Thymus (tissue), 14 donors: ENCODE measurements around the gene KIF4B. TPM values are rescaled to one million over a fixed set of nuclear protein-coding genes. Genes with fewer than 3 reads are reported as not detected.

Source experiments
- DNase-seq, 9 donors: peaks; one replicate each; pipeline ENCODE4 v3.0.0-alpha.2; 2013; ENCODE audit warnings: low spot score in 9 of 9, low read depth in 6 of 9, missing footprints in 1 of 9
- H3K27ac ChIP-seq, 2 donors: one replicate each; pipeline ENCODE4 v1.5.1; 2013; ENCODE audit warnings: control low read depth in 1 of 2, low read depth in 1 of 2, low read length in 1 of 2, mild to moderate bottlenecking in 1 of 2, moderate library complexity in 1 of 2
- H3K27me3 ChIP-seq, 2 donors: one replicate each; pipeline ENCODE4 v1.5.1; 2013; ENCODE audit warnings: low read length in 1 of 2; ENCODE audit not compliant: control insufficient read depth in 2 of 2, insufficient read depth in 1 of 2
- H3K36me3 ChIP-seq, 2 donors: one replicate each; pipeline ENCODE4 v1.5.1; 2013; ENCODE audit warnings: low read length in 1 of 2, mild to moderate bottlenecking in 1 of 2, moderate library complexity in 1 of 2; ENCODE audit not compliant: control insufficient read depth in 2 of 2, insufficient read depth in 2 of 2
- H3K4me1 ChIP-seq, 2 donors: one replicate each; pipeline ENCODE4 v1.5.1; 2013; ENCODE audit warnings: low read length in 2 of 2; ENCODE audit not compliant: control insufficient read depth in 2 of 2, insufficient read depth in 2 of 2
- H3K4me3 ChIP-seq, 2 donors: one replicate each; pipeline ENCODE4 v1.5.1; 2013; ENCODE audit warnings: low read length in 2 of 2, control low read depth in 1 of 2, mild to moderate bottlenecking in 1 of 2
- H3K9me3 ChIP-seq, 2 donors: one replicate each; pipeline ENCODE4 v1.5.1; 2013; ENCODE audit warnings: low read length in 1 of 2, mild to moderate bottlenecking in 1 of 2; ENCODE audit not compliant: control insufficient read depth in 2 of 2, insufficient read depth in 1 of 2
- whole genome bisulfite sequencing: extraction: QIAGEN DNeasy Blood & Tissue Kit; methylation state at CpG from one replicate; pipeline ENCODE4 v1.1.7; 2013; 5-methylcytosine and 5-hydroxymethylcytosine counted together
- long read RNA-seq, 10 donors: transcript quantifications; one replicate each; lab custom pipeline, GENCODE V29; 2026
- polyA plus RNA-seq: library from polyadenylated mRNA; stranded (reverse); fragments of 200-250 nt; gene quantifications from one replicate; pipeline ENCODE4 v1.2.3, GENCODE V29; 2013
- total RNA-seq: library from RNA; stranded (reverse); fragments of 120-200 nt; gene quantifications from one replicate; pipeline ENCODE4 v1.2.4, GENCODE V29; 2013
- donor health status: healthy.

The KIF4B gene, protein sequence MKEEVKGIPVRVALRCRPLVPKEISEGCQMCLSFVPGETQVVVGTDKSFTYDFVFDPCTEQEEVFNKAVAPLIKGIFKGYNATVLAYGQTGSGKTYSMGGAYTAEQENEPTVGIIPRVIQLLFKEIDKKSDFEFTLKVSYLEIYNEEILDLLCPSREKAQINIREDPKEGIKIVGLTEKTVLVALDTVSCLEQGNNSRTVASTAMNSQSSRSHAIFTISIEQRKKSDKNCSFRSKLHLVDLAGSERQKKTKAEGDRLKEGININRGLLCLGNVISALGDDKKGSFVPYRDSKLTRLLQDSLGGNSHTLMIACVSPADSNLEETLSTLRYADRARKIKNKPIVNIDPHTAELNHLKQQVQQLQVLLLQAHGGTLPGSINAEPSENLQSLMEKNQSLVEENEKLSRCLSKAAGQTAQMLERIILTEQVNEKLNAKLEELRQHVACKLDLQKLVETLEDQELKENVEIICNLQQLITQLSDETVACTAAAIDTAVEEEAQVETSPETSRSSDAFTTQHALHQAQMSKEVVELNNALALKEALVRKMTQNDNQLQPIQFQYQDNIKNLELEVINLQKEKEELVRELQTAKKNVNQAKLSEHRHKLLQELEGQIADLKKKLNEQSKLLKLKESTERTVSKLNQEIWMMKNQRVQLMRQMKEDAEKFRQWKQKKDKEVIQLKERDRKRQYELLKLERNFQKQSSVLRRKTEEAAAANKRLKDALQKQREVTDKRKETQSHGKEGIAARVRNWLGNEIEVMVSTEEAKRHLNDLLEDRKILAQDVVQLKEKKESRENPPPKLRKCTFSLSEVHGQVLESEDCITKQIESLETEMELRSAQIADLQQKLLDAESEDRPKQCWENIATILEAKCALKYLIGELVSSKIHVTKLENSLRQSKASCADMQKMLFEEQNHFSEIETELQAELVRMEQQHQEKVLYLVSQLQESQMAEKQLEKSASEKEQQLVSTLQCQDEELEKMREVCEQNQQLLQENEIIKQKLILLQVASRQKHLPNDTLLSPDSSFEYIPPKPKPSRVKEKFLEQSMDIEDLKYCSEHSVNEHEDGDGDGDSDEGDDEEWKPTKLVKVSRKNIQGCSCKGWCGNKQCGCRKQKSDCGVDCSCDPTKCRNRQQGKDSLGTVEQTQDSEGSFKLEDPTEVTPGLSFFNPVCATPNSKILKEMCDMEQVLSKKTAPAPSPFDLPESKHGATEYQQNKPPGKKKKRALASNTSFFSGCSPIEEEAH
- total RNA-seq, result 0.05 TPM
- 0.02 TPM for polyA plus RNA-seq
- long read RNA-seq, donor 1, result 0 reads
- long read RNA-seq, donor 2, result 0 reads
- long read RNA-seq, donor 3, result 0 reads
- long read RNA-seq, donor 4, result 0 reads
- long read RNA-seq, donor 5, result 0 reads
- long read RNA-seq, donor 6, result 0 reads
- long read RNA-seq, donor 7, result 0 reads
- long read RNA-seq, donor 8, full-length matches to known transcripts, result 1 of 1 reads
- long read RNA-seq, donor 8, partial matches to known transcripts, result 0 of 1 reads
- long read RNA-seq, donor 8, other reads (novel, unspliced or antisense), result 0 of 1 reads
- long read RNA-seq, donor 9, result 0 reads
- long read RNA-seq, donor 10, result 0 reads

GRCh38 chr5:155013526-155013925, at the start of gene KIF4B:
Gene KIF4B (plus strand): TSS chr5:155013755. CDS start chr5:155013860, 105 bp downstream.
- DNase-seq, result no peak
- Histone ChIP-seq H3K36me3 (no peaks in the 10 kb centered on the region), H3K4me1 (no peaks in the 10 kb centered on the region), H3K4me3 (no peak within 1 kb of the TSS), H3K27ac (no peak within 1 kb of the TSS), H3K27me3 (no peaks in the 10 kb centered on the region), H3K9me3 (no peaks in the 10 kb centered on the region)
- 97% methylated on average over 21 of the region's 21 CpGs for WGBS

DNA sequence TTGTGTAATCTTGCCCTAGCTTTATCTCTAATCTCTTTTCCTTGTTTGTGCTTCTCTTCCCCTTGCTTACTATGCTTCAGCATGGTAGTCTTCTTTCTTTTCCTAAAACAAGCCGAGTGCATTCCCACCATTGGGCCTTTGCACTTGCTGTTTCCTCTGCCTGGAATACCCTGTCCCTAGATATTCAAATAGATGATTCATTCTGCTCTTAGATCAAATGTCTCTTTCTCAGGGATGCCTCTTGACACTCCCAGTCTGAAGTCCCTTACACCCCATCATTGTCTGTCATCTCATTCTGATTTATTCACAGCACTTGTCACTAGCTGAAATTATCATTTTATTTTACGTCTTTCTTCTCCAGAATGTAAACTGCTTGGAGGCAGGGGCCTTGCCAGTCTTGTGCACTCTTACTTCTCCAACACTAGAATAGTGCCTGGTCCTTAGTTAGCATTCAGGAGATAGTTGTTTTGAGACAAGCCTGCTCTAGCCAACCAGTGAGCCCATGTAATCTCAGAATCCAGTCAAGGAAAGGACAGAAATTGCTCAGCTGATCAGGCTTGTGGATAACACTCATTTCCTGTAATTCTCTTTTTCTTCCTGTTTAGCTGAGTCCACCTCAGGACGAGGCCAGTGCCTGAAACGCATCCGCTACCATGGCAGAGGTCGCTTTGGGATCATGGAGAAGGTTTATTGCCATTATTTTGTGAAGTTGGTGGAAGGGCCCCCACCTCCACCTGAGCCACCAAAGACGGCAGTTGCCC, 47.3 kb upstream of the KIF4B start:
- no peak for DNase-seq
- H3K27ac ChIP-seq, result no peak overlapping the region
- H3K36me3 ChIP-seq, result peaks cover 22 to 48% of the 10 kb centered on the region in 2 donors
- H3K4me1 ChIP-seq, result no peaks in the 10 kb centered on the region
- 98% methylated on average over 7 of the region's 7 CpGs for WGBS
- no peaks in the 10 kb centered on the region for H3K9me3 ChIP-seq
- H3K27me3 ChIP-seq, result no peaks in the 10 kb centered on the region
- H3K4me3 ChIP-seq, result no peak overlapping the region

DNA sequence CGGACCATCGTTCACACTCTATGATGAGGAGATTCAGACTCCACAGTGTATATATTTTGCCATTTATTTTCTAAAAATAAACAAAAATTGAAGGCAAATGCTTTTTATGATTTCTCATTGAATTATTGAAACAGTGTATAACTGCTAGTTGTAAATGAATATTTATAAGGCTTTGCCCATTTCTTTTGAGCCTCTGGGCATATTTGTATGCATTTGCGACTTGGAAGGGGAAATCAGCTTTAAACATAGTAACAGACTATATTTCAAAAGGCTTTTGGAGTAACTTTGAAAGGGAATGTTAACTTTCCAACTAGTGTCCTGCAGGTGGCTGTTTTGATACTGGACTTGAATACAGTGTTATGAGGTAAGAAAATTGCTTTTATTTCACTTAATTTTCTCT, 46.7 kb upstream of the KIF4B start:
- no peaks in the 10 kb centered on the region for H3K4me1 ChIP-seq
- H3K27ac ChIP-seq, result no peak overlapping the region
- H3K27me3 ChIP-seq, result no peaks in the 10 kb centered on the region
- DNase-seq, result no peak
- H3K36me3 ChIP-seq, result peaks cover 17 to 42% of the 10 kb centered on the region in 2 donors
- H3K4me3 ChIP-seq, result no peak overlapping the region
- H3K9me3 ChIP-seq, result no peaks in the 10 kb centered on the region
- WGBS, result 95% methylated on average over 3 of the region's 3 CpGs

DNA sequence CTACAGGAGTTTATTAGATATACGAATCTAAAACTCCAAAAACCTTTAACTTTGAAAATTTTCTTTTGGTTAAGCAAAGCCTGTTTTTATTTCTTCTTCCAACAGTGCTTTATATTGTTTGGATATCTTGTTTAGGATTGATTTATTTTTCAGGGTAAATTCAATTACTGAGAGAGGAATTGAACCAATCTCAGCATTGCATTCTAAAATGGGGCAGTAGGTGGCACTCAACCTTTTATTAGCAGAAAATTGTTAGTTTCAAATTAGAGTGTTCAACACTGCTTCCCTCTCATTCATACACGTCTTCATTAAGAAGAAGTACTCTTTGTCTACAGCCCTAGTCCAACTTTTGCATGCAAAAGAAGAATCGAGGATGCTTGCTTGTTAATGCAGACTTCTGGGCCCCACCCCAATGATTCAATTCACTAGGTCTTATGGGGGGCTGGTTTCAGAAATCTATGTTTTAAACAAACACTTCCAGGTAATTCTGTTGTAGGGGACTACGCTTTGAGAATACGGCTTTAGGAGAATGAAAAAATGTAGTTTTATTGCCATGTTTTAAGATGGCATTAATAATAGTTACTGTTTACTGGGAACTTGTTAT, 46.0 kb upstream of the KIF4B start:
- Histone ChIP-seq H3K4me3 (no peak overlapping the region), H3K27ac (no peak overlapping the region)
- WGBS, result 93% methylated on average over 5 of the region's 5 CpGs

GRCh38 chr5:154968953-154969352, 44.6 kb upstream of the KIF4B start:
- Histone ChIP-seq H3K4me3 (no peak overlapping the region), H3K36me3 (peaks cover 17 to 34% of the 10 kb centered on the region in 2 donors), H3K9me3 (no peaks in the 10 kb centered on the region), H3K27ac (no peak overlapping the region), H3K4me1 (no peaks in the 10 kb centered on the region), H3K27me3 (no peaks in the 10 kb centered on the region)
- WGBS, result 97% methylated on average over 5 of the region's 5 CpGs
- no peak for DNase-seq

More for the DNA sequence above, 46.0 kb upstream of the KIF4B start:
- no peaks in the 10 kb centered on the region for H3K9me3 ChIP-seq
- H3K4me1 ChIP-seq, result no peaks in the 10 kb centered on the region
- no peak for DNase-seq
- peaks cover 17 to 37% of the 10 kb centered on the region in 2 donors for H3K36me3 ChIP-seq
- H3K27me3 ChIP-seq, result no peaks in the 10 kb centered on the region

DNA sequence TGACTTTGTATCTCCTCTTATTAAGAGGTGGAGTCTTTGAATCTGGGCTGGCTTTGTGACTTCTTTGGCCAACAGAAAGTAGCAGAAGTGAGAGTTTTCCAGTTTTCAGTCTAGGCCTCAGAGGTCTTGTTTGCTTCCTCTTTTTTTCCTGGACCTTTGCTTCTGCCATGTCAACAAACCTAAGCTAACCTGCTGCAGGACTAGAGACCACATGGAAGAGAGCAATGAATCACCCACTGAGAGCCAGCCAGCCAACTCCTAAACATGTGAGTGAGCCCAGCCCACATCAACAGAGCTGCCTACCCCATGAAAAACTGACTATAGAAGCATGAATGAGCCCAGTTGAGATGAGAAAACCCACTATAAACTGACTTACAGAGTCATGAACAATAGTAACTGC, 42.8 kb upstream of the KIF4B start:
- DNase-seq, result no peak
- peaks cover 0 to under 1% of the 10 kb centered on the region in 2 donors for H3K9me3 ChIP-seq

GRCh38 chr5:154971501-154971900, 42.1 kb upstream of the KIF4B start:
- Histone ChIP-seq H3K36me3 (peaks cover 7 to 23% of the 10 kb centered on the region in 2 donors), H3K4me3 (no peak overlapping the region), H3K9me3 (peaks cover 0 to 5% of the 10 kb centered on the region in 2 donors), H3K27me3 (no peaks in the 10 kb centered on the region), H3K4me1 (no peaks in the 10 kb centered on the region), H3K27ac (no peak overlapping the region)
- WGBS, result 97% methylated on average over 2 of the region's 2 CpGs
- DNase-seq, result no peak

More for the DNA sequence above, 42.8 kb upstream of the KIF4B start:
- Histone ChIP-seq H3K36me3 (peaks cover 13 to 30% of the 10 kb centered on the region in 2 donors), H3K27me3 (no peaks in the 10 kb centered on the region), H3K4me3 (no peak overlapping the region), H3K4me1 (no peaks in the 10 kb centered on the region), H3K27ac (no peak overlapping the region)
